GM19023 (cell line): Measurements from ENCODE around the gene RGP1.

ENCODE experiments used
- ATAC-seq: cut with Tn5 transposase; IDR thresholded peaks from one replicate; pipeline ENCODE4 v1.9.1; 2021; ENCODE audit warnings: mild to moderate bottlenecking, moderate library complexity; ENCODE audit not compliant: unreplicated experiment

RGP1 gene

GRCh38 chr9:35748858-35749514 is at the start of gene RGP1, which contains the start of gene GBA2:
RGP1 (plus strand) TSS chr9:35749287; CDS start chr9:35749756, 469 bp downstream.
GBA2 (minus strand) TSS chr9:35749228; CDS start chr9:35748704, 524 bp downstream.
- ATAC-seq = peak; percentile 86

- ATAC-seq = no peak
Observed at GRCh38 chr9:35700031-35700430, 49.1 kb upstream of the RGP1 start.

DNA sequence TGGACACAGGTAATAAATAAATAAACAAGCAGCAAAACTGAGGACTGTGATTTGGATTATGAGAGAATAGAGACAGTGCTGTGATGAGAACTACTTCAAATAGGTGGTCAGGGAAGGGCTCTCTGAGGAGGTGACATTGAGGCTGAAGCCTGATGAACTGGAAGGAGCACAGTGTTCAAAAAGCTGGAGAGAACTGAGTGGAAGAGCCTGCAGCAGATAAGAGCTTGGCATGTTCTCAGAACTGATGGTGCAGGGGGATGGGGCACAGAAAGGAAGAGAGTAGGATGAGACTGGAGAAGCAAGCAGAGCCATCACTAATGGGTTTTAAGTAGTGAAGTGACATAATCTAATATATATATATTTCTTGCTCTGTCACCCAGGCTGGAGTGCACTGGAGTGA is 48.1 kb upstream of the RGP1 start:
- ATAC-seq = no peak

- ATAC-seq = no peak
Observed at GRCh38 chr9:35702696-35703095, 46.4 kb upstream of the RGP1 start.

- no peak for ATAC-seq
Observed at GRCh38 chr9:35703906-35704672, 45.0 kb upstream of the RGP1 start.

GRCh38 chr9:35705372-35705771 is 43.7 kb upstream of the RGP1 start:
- ATAC-seq = no peak

DNA sequence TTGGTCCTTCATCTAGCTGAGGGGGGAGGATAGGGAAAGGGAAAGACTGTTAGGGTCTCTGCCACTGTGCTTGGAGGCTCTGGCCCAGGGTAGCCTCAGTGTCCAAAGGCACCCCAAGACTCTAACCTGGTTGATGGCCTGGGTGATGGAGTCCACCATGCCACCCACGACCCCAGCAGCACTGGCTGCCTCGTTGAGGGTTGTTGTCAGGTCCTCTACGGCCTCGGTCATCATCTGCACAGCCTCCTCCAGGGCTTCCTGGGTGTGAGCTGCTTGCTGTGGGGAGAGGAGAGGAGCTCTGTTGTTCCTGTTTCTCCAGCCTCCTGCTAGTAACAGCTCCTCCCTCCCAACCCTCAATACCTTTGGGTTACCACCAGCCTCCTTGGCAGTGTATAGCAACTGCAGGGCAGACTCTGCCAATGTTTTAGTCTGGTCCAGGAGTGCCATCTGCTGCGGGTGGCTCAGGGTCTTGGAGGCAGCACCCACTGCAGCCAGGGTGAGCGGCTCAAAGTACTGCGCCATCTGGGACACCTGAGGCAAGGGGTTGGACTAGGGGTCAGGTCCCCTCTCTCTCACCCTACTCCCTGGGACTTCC is 43.2 kb upstream of the RGP1 start:
- ATAC-seq = no peak

- ATAC-seq = no peak
Observed at GRCh38 chr9:35706951-35707350, 42.1 kb upstream of the RGP1 start.

DNA sequence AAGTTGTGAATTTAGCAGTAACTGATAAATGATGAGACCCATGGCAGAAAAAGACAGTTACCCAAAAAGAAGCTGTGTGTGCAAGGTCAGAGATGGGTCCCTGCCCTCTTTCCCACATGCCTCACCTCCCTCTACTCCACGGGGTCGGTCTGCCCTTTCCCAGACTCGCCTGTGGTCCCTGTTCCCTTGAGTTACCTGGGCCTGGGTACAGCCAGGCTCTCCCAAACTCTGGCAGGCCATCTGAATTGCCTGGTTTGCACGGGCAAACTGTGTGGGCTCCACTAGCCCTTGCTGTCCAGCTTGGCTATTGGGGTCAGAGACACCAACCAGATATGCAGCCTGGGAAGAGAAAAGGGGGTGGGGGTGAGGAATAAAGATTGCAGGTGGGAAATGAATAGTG is 40.9 kb upstream of the RGP1 start:
- ATAC-seq = no peak

DNA sequence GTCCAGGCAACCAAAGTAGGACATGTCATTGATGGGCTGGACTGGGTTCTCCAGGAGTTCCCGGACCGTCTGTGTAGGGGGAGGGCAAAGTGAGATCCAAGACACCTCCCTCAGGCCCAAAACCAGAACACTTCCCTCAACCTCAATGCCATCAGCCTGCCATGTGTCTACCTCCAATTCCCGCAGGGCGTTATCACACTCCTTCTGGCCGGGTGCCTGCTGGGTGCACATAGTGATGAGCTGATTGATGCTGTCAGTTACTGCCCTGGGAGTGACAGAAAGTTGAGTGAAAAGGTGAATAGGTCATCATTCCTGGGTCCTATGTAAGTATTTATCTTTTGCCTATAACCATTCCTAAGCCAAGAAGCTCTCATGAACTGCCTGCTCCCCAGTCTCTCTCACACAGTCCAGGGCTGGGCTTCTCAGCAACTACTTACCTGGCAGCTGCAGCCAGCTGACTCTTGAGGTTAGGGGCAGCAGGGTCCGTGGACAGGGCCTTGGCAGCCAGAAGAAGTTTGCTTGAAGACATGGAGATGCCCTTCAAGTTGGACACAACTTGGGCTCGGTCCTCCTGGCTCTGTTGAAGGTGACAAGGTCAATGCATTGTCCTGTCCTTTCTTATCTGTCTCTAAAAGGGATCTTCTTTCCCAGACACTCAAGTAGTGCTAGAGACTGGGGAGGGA is 38.1 kb upstream of the RGP1 start:
- no peak for ATAC-seq

DNA sequence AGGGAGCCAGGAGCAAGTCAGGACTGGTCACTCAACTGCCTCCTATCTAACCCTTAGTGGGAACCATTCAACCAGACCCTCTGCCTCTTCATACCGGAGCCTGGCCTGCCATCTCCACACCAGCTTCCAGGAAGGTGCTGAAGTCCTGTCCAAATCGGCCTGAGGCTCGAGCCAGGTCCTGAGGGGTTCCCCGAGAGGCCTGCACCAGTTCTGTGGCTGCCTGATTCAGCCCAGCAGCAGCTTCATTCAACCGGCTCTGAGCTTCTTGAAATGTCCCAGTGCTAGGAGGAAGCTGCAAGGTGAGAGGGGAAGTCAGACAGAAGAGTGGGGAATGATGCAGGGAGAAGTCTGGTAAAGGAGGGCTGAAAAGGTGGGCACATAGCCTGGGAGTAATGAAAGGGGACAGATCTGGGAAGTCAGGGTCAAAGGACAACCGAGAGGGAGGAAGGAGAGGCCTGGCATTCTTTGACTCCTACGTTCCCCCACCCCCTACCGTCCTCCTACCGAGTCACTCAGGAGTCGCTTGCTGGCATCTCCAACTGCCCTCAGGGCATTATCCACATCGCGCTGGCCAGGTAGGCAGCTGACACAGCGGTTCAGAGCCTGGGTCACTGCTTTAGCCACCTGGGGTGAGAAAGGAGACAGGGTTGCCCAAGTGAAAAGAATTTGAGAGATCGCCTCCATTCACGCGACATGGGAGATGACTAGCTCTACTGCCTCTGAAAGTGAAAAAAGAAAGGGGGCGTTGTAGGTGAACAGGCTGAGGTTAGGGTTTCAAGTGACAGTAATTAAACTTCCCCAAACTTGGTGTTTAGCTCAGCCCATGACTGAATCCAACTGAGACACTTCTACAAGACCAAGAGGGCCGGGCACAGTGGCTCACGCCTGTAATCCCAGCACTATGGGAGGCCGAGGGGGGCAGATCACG is 37.3 kb upstream of the RGP1 start:
- ATAC-seq = no peak

DNA sequence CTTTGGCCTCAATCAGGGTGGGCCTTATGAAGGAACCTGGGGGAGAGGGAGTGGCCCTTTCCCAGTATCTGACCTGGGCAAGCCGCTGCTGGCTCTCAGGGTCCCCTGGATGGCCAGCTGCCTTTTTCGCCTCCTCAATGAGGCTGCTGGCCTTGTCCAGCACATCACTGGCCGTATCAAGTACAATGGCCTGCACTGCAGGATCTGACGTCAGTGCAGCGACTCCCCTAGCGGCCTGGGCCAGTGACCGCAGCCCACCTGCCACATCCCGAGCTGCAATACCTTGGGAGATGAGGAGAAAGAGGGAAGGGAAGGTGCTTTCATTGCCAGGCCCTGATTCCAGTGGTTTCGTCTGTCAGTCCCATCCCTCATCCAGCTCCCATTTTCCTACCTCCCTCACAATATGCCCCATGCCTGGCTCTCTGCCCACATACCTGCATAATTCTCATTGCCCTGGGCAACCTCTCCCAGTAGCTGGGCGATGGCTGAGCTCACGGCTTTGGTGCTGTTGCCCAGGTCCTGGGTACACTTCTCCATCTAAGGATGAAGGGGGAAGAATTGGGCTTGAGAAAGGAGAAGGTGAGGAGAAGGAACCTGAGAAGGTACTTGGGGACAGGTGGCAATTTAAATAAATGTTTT is 36.2 kb upstream of the RGP1 start:
- no peak for ATAC-seq

GRCh38 chr9:35713578-35713977 is 35.5 kb upstream of the RGP1 start:
- ATAC-seq = no peak

DNA sequence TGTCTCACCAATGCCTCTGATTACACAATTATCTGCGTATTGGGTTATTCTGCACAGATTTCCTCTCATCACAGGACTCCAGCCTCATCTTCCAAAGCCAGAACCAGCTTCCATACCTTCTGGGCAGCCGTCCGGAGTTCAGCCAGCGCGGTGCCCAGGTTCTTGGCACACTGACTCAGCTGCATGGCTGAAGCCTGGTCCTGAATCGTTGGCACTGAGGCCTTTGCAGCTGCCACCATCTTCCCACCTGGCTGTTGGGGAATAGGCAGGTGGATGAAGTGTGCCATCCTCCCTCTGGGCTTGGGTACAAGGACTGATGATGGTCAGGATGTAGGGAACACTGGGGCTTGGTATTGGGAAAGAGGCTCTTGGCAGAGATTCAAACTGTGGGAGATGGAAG is 35.0 kb upstream of the RGP1 start:
- no peak for ATAC-seq

- ATAC-seq = no peak
Observed at GRCh38 chr9:35714579-35715252, 34.4 kb upstream of the RGP1 start.

- ATAC-seq = no peak
Observed at GRCh38 chr9:35716230-35716629, 32.9 kb upstream of the RGP1 start.

DNA sequence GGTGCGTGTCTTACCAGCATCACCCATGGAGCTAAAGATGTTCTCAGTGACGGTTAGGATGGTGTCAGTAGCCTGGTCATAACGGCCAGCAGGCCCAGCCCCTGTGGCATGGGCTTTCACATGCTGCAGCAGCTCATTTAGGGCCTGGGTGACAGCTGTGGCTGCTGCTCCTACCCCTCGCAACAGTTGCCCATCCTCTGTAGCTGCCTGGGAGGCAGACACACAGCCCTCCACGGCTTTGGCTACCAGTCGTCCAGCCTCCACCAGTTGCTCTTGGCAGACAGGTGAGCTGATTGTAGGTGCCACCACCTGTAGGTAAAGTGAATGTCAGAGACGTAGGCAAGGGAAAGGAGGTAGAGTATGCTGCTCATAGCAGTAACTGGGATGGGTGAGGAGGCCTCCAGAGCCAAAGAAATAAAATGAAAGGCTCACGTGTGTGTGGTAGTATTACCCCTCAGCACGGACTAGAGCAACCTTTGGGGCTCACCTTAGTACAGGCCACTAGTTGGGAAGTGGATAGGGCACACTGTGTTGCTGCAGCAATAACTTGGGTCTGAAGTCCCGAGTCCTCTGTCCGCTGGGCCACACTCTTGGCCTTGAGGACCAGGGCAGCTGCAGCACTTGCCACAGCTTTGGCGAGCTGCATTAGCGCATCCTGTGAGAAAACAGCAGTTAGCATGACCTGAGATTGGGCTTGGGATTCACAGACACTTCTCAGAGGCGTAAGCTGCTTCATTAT is 31.8 kb upstream of the RGP1 start:
- ATAC-seq = no peak

GRCh38 chr9:35718721-35719511 is 30.2 kb upstream of the RGP1 start:
- no peak for ATAC-seq
